ENCODE data around the gene RAPGEF1.
A peak's percentile ranks its signal among the peaks of the same experiment; 100 is the strongest.

RAPGEF1 gene

DNA sequence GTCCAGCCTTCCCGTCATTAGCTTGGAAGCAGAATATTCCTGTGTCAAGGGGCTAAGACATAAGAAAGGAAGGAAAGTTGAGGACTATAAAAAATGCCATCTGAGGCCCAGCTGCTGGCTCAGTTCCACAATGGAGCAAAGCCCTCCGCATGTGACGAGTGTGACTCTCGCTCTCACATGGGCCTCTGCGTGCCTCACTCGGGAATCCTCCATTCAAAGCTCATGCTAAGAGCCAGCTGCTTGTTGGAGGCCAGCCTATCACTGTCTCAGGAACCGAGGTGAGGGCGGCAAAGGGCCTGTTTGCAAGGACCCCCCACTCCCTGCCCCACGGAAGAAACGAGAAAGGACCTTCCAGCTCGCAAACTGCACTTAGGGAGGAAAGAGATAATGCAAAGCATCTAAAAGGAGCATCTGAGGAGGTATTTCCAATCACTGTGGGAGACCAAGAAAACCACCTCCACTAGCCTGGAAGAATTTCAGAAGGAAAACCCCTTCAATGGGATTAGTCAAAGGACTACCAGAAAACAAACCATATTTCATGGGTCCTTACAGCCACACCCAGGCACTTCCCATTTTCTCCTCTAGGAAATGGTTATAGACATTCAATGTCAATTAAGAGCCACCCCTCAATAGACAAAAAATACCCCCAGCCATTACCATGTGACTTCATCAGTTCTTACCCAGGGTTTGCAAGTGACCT is 99.3 kb downstream of the RAPGEF1 start:
- DNase-seq = no peak

DNA sequence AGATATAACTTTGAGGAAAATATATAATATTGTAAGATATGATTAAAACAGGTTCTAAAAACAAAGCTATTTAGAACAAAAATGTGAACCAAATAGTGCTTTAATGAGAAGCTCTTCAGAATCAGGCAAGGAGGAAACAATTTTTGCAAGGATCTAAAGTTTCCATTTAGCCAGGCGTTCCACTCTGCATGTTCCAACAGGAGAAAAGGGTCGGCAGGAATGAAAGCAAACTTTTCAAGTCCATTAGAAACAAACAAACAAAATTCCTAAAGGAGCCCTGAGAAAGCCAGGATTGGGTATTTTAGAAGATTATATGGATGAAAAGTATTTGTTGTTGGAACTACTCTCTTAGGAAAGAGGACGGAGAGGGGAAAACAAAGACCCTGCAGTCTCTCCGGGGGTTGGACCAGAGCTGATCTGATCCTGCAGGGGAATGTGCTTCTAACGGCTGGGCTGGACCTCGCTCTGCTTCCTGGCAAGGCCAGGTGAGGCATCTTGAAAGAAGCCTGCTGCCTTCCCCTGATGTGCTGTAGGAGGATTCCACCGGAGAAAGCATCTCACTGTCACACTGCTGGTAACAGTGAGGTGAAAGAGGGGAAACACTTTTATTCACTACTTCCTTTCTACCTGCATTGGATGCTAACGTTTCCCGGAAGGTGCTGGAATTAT is 100.0 kb downstream of the RAPGEF1 start:
- DNase-seq = no peak

DNA sequence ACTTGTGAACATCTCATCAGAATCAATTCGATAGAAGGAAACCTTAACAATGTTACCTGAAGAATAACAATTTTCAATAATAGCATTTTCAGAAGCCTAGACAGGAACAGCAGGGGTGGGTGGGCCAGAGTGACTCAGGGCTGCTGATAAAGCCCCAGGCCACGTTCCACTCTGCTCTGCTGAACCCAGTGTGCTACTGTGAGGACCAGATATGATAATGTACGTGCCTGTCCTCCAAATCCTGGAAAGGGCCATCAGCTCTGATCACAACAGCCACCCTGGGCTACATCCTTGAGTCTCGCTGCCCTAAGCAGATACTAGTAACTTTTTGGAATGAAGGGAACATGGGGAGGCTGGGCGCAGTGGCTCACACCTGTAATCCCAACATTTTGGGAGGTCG is 103.3 kb downstream of the RAPGEF1 start:
- no peak for DNase-seq

DNA sequence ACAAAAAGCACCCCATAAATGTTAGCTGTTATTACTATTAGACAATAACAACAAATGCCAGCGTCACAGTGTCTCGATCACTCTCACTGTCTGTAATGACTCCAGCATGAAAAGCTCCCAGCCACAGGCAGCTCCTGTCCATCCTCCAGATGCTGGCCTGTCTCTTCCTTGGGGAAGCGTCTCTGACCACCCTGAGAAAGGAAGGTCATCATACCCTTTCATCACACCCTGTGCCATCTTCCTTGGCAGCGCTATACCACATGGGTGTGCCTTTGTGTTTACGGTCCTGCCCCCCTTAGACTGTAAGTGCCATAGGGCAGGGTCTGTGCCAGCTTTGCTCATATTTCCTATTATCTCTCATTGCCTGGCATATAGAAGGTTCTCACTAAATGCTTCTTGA is 104.0 kb downstream of the RAPGEF1 start:
- no peak for DNase-seq

DNA sequence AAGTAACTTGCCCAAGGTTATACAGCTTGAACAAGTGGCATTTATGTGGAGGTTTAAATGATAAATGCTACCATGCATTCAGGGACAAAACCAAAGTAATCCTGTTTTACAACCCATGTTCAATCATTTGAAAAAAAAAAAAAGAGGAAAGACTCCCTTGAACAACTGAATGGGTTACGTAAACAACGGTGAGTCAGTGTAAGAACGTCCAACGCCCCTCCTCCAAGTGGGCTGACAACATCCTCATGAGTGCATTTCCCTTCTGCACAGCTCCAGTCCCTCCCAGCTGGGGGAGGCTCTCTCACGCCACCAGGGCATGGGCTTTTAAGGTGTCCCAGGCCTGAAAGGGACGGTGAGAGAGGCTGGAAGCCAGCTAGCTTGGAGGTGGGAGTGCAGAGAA is 104.6 kb downstream of the RAPGEF1 start:
- peak; percentile 59 for DNase-seq

DNA sequence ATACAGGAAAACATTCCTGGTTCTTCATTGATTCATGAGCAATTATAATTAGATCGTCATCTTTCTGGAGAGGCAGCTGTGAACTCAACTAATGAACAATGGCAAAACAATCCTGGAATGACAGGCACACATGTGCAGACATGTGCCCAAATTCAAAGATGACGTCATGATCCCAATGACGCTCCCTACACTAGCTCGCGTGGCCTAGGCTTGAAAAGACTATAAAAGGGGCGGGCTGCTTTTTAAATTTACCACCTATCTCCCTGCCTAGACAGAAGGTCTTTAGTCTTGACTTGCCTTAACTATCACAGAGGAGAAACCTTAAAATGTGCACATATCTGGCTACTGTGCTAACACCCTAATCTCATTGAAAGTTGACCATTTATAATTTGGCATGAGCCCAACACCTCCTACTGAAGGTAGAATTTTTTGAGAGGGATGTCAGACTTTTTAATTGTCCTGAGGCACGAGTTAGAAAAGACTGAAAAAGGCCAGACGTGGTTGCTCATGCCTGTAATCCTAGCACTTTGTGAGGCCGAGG is 106.3 kb downstream of the RAPGEF1 start:
- DNase-seq = no peak

DNA sequence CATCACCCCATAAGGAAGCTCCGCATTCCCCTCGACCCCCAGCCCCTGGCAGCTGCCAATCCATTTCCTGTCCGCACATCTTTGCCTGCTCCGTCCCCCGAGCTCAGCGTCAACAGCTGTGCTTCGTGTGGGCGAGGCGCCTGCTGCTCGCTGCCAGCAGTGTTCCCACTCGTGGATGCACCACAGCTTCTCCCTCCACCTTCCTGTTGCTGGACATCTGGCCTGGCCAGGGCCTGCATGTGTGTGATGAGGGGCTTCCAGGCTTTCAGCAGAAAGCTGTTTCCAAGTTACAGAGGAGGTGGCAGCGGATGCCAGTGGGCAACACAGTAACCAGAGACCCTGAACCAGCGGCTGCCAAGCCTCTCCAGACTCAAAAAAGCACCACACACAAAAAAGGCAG is 108.6 kb downstream of the RAPGEF1 start:
- DNase-seq = no peak

DNA sequence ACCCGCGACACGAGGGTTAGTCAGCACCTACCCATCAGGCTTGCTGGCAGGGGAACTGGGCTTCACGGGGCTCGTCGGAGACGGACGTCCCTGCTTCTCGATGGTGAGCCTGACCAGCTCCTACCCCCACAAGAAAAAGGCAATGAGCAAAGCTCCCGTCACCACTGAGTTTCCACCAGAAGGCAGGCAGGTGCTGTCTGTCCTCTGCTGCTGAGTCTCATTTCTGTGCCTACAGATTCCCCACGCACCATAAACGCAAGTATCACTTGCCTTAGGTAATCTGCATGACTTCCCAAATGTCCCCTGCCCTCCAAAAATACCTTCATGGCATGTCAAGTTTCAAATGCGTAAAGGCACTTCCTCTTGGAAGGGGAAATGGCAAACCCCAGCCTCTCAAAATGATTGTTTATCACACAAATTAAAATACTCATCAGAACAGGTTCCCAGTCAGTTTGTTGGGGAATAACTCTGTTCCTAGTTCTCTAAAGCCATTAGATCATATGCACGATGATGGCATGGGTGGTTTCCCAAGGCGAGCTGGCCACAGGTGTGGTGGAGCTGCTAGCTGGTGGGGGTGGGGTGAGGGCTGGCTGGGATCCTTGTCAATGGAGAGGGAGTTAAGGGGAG is 109.6 kb downstream of the RAPGEF1 start:
- DNase-seq = no peak

DNA sequence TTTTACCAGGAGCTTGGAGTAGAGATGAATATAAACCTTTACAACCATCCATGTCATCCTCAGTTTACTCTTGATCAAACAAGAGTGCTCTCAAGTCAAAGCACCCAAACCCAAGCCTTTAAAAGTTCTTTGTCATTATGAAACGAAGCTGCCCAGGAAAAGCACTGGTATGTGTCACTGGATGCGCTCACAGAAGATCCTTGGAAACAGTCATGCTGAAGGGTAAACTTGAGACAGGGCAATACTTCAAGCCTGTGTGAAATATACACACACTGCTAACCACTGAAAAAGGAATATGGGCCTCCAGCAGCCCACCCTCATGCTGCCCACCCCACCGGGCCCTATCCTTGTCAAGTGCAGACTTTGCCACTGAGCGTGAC is 110.1 kb downstream of the RAPGEF1 start:
- DNase-seq = no peak

DNA sequence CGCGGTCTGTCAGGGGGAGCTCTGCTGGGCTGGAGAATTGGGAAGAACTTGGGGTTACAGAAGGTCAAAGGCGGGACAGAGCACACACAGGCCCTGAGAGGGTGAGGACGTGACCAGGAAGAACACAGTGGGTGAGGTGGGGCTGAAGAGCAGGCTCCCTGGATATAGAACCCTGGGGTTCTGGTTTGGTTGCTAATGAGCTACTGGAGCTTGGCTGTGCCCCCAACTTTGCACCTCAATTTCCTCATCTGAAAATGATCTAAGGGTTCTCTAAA is 110.7 kb downstream of the RAPGEF1 start:
- DNase-seq = no peak

DNA sequence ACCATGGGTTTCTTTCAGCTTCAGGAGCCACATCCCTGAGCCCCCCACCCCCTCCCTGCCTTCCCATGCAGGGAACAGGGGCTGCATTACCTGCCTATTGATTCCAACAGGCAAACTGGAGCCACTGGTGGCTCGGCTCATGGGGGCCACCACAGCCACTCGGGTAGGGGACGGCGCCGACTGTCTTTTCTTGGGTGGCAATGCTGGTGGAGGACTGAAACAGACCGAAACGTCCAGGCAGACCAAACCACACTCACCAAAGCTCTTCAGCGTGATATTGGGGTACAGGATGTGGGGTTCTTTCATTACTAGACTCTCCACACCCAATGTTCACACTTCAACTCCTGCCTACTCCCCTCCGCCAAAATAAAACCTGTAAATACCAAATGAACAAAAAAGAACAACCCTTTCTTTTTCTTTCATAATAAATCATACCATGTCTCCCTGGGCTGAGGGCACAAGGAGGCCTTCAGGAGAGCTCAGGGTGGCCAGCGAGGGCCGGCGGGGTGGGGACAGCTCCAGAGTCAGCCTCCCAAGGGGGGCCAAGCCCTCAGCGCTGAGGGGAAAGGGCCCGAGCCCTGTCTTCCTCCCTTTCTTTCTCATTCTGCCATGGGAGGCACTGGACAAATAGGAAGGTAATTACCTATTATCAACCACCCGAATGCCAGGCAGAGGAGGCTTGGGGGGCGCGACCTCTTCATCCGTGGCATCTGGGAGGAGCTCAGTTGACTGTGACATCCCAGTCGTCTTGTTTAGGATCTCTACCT is 111.2 kb downstream of the RAPGEF1 start:
- DNase-seq = no peak

DNA sequence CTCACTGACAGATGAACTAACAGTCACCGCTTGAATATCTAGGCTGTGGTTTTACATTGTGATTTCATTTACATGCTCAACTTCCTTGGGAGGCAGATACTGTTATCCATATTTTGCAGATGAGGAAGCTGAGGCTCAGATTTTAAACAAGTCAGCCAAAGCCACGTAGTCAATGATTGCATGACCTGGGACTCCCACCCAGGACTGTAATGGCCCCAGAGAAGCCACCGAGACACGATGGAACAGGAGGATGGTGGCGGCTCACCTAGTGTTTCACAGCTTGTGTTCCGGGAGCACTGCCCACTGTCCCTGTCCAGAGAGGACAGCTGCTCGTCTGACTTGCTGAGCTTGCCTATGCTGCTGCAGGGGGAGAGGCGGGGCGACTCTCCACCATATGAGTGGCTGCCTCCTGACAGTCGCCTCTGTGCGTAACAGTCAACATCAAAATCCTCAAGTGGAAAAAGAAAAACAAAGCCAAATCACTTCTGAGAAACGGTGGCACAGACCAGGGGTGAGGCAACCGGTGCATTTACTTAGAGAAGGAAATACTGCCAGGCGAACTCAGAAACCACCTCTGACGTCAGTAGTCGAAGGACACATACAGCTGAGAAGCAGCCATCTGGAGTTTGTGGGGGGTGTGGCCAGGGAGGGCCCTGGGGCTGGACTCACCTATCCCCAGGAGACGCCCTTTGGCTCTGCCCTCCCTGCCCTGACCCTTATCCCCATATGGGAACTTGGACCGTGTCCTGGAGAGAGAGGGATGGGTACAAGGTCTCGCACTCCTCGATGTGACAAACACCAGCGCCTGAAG is 112.0 kb downstream of the RAPGEF1 start:
- DNase-seq = peak; percentile 99

DNA sequence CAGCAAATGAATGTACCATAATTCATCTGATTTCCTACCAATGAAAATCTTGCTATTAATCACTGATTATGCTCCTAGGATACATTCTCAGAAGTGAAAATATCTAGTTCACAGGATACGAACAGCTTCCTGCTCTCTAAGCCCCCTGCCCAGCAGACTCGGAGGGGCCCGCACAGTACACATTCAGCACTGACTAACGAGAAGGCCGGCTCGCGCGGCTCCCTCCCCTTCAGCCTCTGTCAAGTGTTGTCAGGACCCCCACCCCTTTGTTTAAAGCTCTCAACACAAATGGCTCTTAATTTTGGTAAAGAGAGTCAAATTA is 112.6 kb downstream of the RAPGEF1 start:
- no peak for DNase-seq

DNA sequence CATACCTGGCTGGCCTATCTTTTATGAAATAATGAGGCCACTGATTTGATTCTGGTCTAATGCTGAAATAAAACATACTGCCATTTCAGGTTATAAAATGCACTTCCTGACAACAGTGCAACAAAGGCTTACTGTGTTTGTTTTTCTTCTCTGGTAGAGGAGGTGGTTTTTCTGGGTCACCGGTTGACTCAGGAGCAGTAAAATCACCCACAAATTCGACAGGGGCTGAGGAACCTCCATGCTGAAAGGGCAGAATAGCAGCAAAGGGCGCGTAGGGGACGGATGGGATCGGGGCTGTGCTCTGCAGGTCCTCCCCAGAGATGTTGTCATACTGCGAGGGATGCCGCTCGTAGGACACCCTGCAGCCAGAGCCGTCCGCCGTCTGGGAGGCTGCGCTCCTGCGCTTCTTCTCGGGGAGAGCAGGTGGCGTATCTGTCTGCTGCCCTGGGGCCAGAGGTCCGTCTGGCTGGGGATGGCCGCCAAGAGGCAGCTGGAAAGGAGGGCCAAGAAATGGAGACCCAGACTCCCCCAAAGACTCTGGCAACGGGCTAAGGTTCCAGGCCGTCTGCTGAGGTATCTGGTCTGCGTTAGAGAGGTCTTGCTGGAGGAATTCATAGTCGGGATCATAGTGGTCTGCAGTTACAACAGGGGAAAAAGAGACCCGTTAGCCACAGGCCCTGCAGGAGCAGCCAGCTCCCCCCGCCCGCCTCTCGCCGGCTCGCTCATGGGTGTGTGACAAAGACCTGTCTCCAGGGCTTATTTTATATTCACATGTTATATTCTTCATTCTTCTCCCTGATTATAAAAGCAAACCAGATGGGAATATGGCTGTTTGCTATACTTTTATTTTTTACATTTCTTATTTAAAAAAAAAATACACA is 113.8 kb downstream of the RAPGEF1 start:
- no peak for DNase-seq

DNA sequence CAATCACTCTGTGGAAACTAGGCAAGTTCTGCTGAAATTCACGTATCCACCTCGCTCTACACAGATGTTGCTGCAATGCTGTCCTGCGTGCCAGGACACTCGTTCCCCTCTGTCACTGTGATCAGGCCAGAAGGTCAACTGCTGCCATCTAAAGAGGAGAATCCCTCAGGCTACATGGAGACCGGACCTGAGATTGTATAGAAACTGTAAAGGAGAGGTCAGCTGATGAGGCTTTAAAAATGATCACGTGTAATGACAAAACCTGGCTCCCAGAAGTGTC is 114.4 kb downstream of the RAPGEF1 start:
- DNase-seq = no peak

DNA sequence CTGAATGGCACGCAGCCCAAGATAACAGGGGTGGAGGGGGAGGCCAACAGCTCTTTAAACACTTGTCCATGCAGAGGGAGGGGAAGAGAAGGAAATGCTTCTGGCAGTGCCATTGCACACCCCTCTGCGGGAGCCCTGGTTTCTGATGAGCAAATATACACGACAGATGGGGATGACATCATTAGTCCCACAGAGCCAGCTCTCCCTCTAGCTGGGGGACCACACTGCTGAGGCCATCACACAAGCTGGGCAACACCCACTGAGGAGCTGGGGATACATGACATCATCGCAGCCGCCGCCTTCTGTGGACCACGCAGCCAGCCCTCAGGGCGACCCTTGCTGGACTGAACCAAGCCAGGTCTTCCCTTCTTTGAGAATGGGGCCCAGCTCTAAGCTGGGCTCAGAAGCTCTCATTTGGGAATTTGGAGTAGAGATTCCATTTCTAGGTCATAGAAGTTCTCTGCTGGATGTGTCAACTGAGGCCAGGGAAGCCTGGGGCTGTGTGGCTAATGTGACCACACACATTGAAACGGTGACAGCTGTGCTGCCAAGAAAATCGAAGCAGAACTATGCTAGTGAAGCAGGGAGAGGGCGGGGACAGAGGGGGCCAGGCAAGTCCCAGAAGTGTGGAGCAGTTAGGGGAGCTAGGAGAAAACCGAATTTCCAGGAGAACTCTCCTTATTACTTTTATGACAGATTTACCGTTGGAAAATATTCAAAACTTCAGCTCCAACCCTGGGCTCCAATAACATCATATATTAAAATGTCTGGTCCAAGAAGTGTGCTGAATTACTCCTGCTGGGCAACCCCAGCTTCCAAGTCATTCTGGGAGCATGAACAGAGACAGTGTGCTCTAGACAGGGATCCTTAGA is 115.0 kb downstream of the RAPGEF1 start:
- peak; percentile 68 for DNase-seq

DNA sequence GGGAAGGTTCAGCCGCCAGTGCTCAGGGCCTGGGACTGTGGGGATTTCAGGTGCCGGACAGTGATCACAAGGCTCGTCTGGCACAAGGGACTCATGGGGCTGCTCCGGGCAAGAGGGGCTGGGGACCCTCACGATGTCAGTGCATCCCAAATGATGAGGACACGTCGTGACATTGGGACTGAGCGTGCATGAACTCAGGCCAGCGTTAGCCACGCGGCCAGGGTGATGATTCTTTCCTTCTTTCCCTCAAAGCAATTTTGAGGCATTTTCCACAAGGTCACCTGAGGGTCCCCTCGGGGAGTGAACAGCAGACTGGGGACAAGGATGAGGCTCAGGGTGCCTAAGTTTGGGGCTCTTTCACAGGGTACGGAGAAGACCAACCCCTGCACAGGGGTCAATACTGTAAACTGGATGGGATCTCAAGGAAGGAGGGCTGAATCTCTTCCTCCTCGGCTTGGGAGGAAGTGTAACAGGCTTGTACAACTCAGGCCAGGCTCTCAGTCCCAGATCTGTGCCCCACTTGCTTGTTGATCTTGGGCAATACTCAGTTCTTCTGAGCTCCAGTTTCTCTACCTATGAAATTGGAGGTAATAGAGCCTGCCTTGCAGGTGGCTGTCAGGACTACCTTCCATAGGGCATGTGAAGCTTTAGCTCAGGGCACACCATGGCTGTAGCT is 116.1 kb downstream of the RAPGEF1 start:
- DNase-seq = no peak

DNA sequence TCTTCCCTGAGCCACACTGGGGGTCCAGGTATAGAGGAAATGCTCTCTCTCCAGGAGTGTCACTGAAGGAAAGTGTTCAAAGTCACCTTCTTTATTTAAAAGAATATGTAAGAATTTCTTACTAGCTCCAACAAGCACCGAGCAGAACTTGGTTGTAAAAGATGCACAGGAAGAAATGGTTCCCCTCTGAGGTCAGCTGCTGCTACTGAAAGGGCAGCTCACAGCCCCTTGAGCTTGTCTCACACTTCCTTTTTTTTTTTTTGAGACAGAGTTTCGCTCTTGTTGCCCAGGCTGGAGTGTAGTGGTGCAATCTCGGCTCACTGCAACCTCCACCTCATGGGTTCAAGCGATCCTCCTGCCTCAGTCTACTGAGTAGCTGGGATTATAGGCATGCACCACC is 117.4 kb downstream of the RAPGEF1 start:
- DNase-seq = no peak

DNA sequence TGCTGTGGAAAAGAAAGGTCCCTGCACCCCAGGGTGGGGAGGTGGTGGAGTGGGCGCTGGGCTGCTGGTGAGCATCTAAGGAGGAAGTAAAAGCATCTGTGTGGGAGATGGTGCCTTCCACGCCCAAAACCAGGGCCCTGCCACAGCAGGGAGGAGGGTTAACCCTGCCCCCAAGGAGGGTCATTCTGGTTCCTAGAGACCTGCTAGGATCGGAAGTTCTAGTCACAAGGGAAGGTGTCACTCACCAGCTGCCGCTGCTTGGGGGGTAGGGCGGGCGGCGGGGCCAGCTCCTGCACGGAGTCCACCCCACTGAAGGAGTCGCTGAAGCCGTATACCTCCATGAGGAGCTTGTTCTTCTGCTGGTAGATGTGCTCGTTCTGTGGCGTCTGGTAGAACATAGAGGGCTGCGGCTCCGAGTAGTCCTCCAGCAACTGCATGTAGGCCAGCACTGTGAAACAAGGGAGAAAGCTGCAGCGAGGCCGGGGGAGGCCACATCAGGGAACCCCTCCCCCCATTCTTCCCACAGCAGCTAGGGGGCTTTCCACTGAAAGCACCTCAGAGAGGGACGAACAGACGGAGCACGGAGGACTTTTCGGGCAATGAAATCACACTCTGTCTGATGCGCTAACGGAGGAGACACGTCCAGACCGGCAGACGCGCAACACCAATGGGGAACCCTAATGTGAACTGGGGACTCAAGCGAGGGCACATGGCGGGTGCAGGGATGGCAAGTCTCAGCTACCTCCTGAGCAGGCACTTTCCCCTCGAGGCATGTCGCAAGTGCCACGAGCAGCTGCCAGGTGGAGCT is 118.1 kb downstream of the RAPGEF1 start:
- no peak for DNase-seq
